PFSK-1 (cell line): ENCODE measurements around the gene PFN4.

Experiments used
- FOXP2 ChIP-seq: optimal IDR thresholded peaks from 2 replicates; pipeline ENCODE3; 2011; ENCODE audit warnings: borderline replicate concordance, control low read depth, inconsistent platforms; ENCODE audit not compliant: insufficient read depth; ENCODE audit errors: extremely low read length, extremely low read depth
- POLR2AphosphoS5 ChIP-seq: IDR thresholded peaks from 2 replicates; pipeline ENCODE4 v1.6.1; 2012; ENCODE audit warnings: low read depth, mild to moderate bottlenecking, control low read depth, low read length, moderate library complexity
- SIN3A ChIP-seq: IDR thresholded peaks from 2 replicates; pipeline ENCODE4 v1.6.1; 2012; ENCODE audit warnings: mild to moderate bottlenecking, low read length, moderate library complexity, borderline replicate concordance; ENCODE audit not compliant: insufficient read depth
- TAF1 ChIP-seq: IDR thresholded peaks from 2 replicates; pipeline ENCODE4 v1.6.1; 2012; ENCODE audit warnings: low read length, control low read depth, borderline replicate concordance; ENCODE audit not compliant: insufficient read depth
- TF ChIP-seq, protein P1 (sequence below), 2 experiments: IDR thresholded peaks; 2 replicates each; pipeline versions ENCODE4 v1.6.1 to v1.8.0; 2011 to 2012; ENCODE audit warnings: low read depth in 2 of 2, low read length in 2 of 2, control low read depth in 1 of 2, inconsistent platforms in 1 of 2, mild to moderate bottlenecking in 1 of 2, moderate library complexity in 1 of 2; ENCODE audit not compliant: insufficient read depth in 1 of 2

The PFN4 gene

DNA sequence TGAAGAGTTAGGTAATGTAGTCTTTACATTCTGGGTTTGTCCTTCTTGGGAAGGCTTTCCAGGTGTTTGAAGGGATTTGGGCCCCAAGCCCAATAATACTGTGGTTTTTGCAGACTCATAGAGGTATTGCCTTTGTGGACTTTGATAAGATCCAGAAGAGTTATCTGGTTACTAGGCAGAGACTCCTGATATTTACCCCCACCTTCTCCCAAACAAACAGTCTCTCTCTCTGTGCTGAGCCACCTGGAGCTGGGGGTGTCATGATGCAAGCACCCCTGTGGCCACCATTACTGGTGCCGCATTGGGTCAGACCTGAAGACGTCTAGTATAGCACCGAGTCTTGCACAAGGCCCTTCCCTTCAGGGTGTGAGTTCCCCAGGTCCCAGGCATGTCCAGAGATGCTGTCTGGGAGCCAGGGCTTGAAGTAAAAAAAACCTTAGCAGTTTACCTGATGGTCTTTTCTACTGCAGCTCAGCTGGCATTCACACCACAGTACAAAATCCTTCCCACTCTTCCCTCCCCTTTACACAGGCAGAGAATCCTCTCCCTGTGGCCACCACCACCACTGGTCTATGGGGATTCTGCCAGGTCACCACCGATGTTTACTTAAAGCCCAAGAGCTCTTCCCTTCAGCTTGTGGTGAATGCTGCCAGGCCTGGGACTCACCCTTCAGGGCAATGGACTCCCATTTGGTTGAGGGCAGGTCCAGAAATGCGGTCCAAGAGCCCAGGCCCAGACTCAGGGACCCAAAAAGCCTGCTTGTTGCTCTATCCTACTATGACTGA, 29.5 kb upstream of the PFN4 start:
- TF ChIP-seq POLR2AphosphoS5 (no peak), TAF1 (no peak), SIN3A (no peak), FOXP2 (no peak)
- TF ChIP-seq, protein P1, sequence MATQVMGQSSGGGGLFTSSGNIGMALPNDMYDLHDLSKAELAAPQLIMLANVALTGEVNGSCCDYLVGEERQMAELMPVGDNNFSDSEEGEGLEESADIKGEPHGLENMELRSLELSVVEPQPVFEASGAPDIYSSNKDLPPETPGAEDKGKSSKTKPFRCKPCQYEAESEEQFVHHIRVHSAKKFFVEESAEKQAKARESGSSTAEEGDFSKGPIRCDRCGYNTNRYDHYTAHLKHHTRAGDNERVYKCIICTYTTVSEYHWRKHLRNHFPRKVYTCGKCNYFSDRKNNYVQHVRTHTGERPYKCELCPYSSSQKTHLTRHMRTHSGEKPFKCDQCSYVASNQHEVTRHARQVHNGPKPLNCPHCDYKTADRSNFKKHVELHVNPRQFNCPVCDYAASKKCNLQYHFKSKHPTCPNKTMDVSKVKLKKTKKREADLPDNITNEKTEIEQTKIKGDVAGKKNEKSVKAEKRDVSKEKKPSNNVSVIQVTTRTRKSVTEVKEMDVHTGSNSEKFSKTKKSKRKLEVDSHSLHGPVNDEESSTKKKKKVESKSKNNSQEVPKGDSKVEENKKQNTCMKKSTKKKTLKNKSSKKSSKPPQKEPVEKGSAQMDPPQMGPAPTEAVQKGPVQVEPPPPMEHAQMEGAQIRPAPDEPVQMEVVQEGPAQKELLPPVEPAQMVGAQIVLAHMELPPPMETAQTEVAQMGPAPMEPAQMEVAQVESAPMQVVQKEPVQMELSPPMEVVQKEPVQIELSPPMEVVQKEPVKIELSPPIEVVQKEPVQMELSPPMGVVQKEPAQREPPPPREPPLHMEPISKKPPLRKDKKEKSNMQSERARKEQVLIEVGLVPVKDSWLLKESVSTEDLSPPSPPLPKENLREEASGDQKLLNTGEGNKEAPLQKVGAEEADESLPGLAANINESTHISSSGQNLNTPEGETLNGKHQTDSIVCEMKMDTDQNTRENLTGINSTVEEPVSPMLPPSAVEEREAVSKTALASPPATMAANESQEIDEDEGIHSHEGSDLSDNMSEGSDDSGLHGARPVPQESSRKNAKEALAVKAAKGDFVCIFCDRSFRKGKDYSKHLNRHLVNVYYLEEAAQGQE (IDR thresholded peaks at IDR 0.05; ENCODE audit: insufficient read depth in 1 of 2, low read depth in 2 of 2, low read length in 2 of 2) = no peak

DNA sequence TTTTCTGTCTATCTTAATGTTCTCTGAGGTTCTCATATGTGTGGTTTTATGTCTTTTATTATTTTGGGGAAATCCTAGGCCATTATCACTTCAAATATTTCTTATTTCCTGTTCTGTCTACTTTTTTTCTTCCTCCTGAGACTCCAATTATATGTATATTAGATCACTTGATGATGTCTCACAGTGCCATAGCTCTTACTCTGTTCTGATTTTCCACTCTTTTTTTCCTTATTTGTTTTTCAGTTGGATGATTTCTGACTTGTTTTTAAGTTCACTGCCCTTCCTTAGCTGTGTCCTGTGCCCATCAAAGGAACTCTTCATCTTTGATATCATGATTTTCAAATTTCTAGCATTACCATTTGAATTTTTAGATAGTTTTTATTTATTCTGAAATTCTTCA, 24.2 kb upstream of the PFN4 start:
- TF ChIP-seq FOXP2 = no peak
- TF ChIP-seq TAF1 = no peak
- no peak for TF ChIP-seq SIN3A
- TF ChIP-seq POLR2AphosphoS5 = no peak
- TF ChIP-seq, protein P1 (IDR thresholded peaks at IDR 0.05; ENCODE audit: insufficient read depth in 1 of 2, low read depth in 2 of 2, low read length in 2 of 2) = no peak

DNA sequence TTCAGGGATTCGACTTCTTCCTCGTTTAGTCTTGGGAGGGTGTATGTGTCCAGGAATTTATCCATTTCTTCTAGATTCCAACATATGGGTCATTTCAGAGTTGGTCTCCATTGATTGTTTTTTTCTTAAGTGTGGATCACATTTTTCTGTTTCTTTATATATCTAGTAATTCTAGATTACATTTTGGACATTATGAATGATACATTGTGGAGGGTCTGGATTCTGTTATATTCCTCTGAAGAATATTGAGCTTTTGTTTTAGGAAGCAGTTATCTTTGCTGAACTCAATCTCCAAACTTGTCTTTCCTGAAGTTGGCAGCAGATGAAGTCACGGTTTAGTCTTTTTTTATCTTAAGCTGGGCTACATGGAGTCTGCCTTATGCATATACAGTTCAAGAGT, 9.4 kb upstream of the PFN4 start:
- no peak for TF ChIP-seq POLR2AphosphoS5
- TF ChIP-seq FOXP2 = no peak
- TF ChIP-seq SIN3A = no peak
- TF ChIP-seq TAF1 = no peak
- TF ChIP-seq, protein P1 (IDR thresholded peaks at IDR 0.05; ENCODE audit: insufficient read depth in 1 of 2, low read depth in 2 of 2, low read length in 2 of 2) = no peak

DNA sequence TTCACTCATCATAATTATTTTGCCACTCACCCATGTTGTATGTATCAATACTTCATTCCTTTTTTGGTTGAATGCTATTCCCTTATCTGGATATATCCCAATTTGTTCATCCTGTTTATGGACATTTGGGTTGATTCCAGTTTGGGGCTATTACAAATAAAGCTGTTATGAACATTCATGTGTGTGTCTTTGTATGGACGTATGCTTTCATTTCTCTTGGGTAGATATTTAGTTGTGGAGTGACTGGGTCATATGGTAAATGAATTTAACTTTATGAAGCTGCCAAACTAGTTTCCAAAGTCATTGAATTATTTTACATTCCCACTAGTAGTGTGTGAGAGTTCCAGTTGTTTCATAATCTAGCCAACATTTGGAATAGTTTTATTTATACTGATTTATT, 2.8 kb upstream of the PFN4 start:
- no peak for TF ChIP-seq SIN3A
- TF ChIP-seq POLR2AphosphoS5 = no peak
- no peak for TF ChIP-seq TAF1
- TF ChIP-seq FOXP2 = no peak
- TF ChIP-seq, protein P1 (IDR thresholded peaks at IDR 0.05; ENCODE audit: insufficient read depth in 1 of 2, low read depth in 2 of 2, low read length in 2 of 2) = no peak
